ENCODE results near the gene FCRL6.

GRCh38 chr1:159854116-159854692 is 52.0 kb downstream of the FCRL6 start:
- TF ChIP-seq FOXK1 (CRISPR knock-in tag; IDR thresholded peaks at IDR 0.05; ENCODE audit: borderline replicate concordance, low read depth), result no peak
- TF ChIP-seq ZNF10 (CRISPR knock-in tag; IDR thresholded peaks at IDR 0.05; ENCODE audit: borderline replicate concordance, low read depth), result no peak
- no peak for TF ChIP-seq ZNF431 (CRISPR knock-in tag; IDR thresholded peaks at IDR 0.05; ENCODE audit: borderline replicate concordance, low read depth)
- TF ChIP-seq ERF (CRISPR knock-in tag; IDR thresholded peaks at IDR 0.05), result no peak
- TF ChIP-seq, protein P1, sequence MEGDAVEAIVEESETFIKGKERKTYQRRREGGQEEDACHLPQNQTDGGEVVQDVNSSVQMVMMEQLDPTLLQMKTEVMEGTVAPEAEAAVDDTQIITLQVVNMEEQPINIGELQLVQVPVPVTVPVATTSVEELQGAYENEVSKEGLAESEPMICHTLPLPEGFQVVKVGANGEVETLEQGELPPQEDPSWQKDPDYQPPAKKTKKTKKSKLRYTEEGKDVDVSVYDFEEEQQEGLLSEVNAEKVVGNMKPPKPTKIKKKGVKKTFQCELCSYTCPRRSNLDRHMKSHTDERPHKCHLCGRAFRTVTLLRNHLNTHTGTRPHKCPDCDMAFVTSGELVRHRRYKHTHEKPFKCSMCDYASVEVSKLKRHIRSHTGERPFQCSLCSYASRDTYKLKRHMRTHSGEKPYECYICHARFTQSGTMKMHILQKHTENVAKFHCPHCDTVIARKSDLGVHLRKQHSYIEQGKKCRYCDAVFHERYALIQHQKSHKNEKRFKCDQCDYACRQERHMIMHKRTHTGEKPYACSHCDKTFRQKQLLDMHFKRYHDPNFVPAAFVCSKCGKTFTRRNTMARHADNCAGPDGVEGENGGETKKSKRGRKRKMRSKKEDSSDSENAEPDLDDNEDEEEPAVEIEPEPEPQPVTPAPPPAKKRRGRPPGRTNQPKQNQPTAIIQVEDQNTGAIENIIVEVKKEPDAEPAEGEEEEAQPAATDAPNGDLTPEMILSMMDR (CRISPR knock-in tag; IDR thresholded peaks at IDR 0.05), result no peak
- TF ChIP-seq ATAD3A (CRISPR knock-in tag; IDR thresholded peaks at IDR 0.05), result no peak
- no peak for TF ChIP-seq RFX5 (IDR thresholded peaks at IDR 0.05; ENCODE audit: low read depth, low read length)
- TF ChIP-seq, protein P2, sequence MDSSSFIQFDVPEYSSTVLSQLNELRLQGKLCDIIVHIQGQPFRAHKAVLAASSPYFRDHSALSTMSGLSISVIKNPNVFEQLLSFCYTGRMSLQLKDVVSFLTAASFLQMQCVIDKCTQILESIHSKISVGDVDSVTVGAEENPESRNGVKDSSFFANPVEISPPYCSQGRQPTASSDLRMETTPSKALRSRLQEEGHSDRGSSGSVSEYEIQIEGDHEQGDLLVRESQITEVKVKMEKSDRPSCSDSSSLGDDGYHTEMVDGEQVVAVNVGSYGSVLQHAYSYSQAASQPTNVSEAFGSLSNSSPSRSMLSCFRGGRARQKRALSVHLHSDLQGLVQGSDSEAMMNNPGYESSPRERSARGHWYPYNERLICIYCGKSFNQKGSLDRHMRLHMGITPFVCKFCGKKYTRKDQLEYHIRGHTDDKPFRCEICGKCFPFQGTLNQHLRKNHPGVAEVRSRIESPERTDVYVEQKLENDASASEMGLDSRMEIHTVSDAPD (CRISPR knock-in tag; IDR thresholded peaks at IDR 0.05), result no peak

Measured in HepG2 (cell line).